GM12878 (cell line): ENCODE measurements around the gene RAB37. TPM values are rescaled to one million over a fixed set of nuclear protein-coding genes. Genes with fewer than 3 reads are reported as not detected.

Experiments
- ATAC-seq: fragments of 200-7000 bp; cut with Tn5 transposase; 3 replicates; pipeline ENCODE4 v1.9.1; 2020; ENCODE audit warnings: mild to moderate bottlenecking, moderate library complexity
- BruUV-seq: library from RNA; stranded (reverse); fragments of 400-500 nt; replicated peaks from 2 replicates; lab custom pipeline; 2021; lab: Mats Ljungman, UMichigan
- CTCF ChIA-PET: fragments of 300-600 bp; sonication (Branson Sonifier 250); formaldehyde crosslinking; extraction: SDS; loops from one replicate; lab custom pipeline; 2021; ENCODE audit warnings: inconsistent platforms; lab: Yijun Ruan, JAX
- POLR2A ChIA-PET: fragments of 350-600 bp; formaldehyde crosslinking; extraction: SDS; loops from one replicate; lab custom pipeline; 2021; ENCODE audit warnings: inconsistent platforms; lab: Charles Lee
- RAD21 ChIA-PET: fragments of 300-600 bp; sonication (Branson Sonifier 250); formaldehyde crosslinking; loops from one replicate; lab custom pipeline; 2023; ENCODE audit warnings: antibody characterized with exemption; ENCODE audit not compliant: unreplicated experiment; lab: Charles Lee
- SMC1A ChIA-PET: fragments of 300-600 bp; sonication (Branson Sonifier 250); formaldehyde crosslinking; loops from one replicate; lab custom pipeline; 2023; ENCODE audit not compliant: unreplicated experiment, uncharacterized antibody; lab: Charles Lee
- DNase-seq: peaks from one replicate; pipeline ENCODE4 v3.0.0-alpha.2; 2011; ENCODE audit warnings: low read depth, low spot score
- FAIRE-seq: peaks from 3 replicates; lab custom pipeline; 2011; peaks lifted over from hg19 to GRCh38; lab: Jason Lieb, UNC
- H2AFZ ChIP-seq: 2 replicates; pipeline ENCODE4 v1.6.0; 2011; ENCODE audit warnings: low read depth, low read length, control low read depth; ENCODE audit not compliant: control insufficient read depth
- H3K27ac ChIP-seq: 2 replicates; pipeline ENCODE4 v1.5.1; 2011; ENCODE audit warnings: control low read depth; ENCODE audit not compliant: control insufficient read depth, insufficient read depth
- H3K27me3 ChIP-seq, 2 experiments: replicated peaks in 1 of 2; 2 replicates each; pipeline versions ENCODE4 v1.6.0 to v1.6.1; 2011; ENCODE audit warnings: low read length in 1 of 2; ENCODE audit not compliant: control insufficient read depth in 2 of 2, insufficient read depth in 2 of 2
- H3K36me3 ChIP-seq, 2 experiments: 2 replicates each; pipeline ENCODE4 v1.5.1; 2011; ENCODE audit warnings: low read length in 1 of 2; ENCODE audit not compliant: control insufficient read depth in 2 of 2, insufficient read depth in 2 of 2
- H3K4me1 ChIP-seq: 2 replicates; pipeline ENCODE4 v1.6.1; 2011; ENCODE audit warnings: mild to moderate bottlenecking, low read length, moderate library complexity, mixed read lengths; ENCODE audit not compliant: control insufficient read depth, insufficient read depth
- H3K4me2 ChIP-seq: 2 replicates; pipeline ENCODE4 v1.6.0; 2011; ENCODE audit warnings: control low read depth; ENCODE audit not compliant: control insufficient read depth, insufficient read depth
- H3K4me3 ChIP-seq: fragments of 200-600 bp; sonication (generic); 2 replicates; pipeline ENCODE4 v1.5.1; 2016
- H3K79me2 ChIP-seq: 2 replicates; pipeline ENCODE4 v1.6.0; 2011; ENCODE audit warnings: low read length; ENCODE audit not compliant: control insufficient read depth, insufficient read depth
- H3K9ac ChIP-seq: 2 replicates; pipeline ENCODE4 v1.8.0; 2011; ENCODE audit warnings: low read length, control low read depth, mixed read lengths; ENCODE audit not compliant: control insufficient read depth, insufficient read depth
- H3K9me3 ChIP-seq: replicated peaks from 3 replicates; pipeline ENCODE4 v1.5.1; 2011; ENCODE audit warnings: mild to moderate bottlenecking, low read length; ENCODE audit not compliant: control insufficient read depth, insufficient read depth
- H4K20me1 ChIP-seq: 2 replicates; pipeline ENCODE4 v1.6.0; 2011; ENCODE audit not compliant: control insufficient read depth, insufficient read depth
- BHLHE40 ChIP-seq, 2 experiments: fragments of 450-650 bp in 1 of 2; IDR thresholded peaks; 2 replicates each; pipeline ENCODE4 v1.6.1; 2011 to 2017; ENCODE audit warnings: low read depth in 2 of 2, borderline replicate concordance in 1 of 2, improper control_type of control experiment in 1 of 2, low read length in 1 of 2, mild to moderate bottlenecking in 1 of 2
- E2F4 ChIP-seq: IDR thresholded peaks from 2 replicates; pipeline ENCODE4 v1.6.1; 2012; ENCODE audit warnings: low read depth, low read length, improper control_type of control experiment
- FOXM1 ChIP-seq: IDR thresholded peaks from 2 replicates; pipeline ENCODE4 v1.6.1; 2012; ENCODE audit warnings: low read depth, mild to moderate bottlenecking, inconsistent platforms, low read length, moderate library complexity
- IKZF1 ChIP-seq: fragments of 450-650 bp; conservative IDR thresholded peaks from 2 replicates; pipeline ENCODE4 v1.6.1; 2017; ENCODE audit warnings: antibody characterized with exemption, mild to moderate bottlenecking
- IKZF2 ChIP-seq, 2 experiments: fragments of 450-650 bp; IDR thresholded peaks; 2 replicates each; pipeline ENCODE4 v1.6.1; 2017; ENCODE audit warnings: mild to moderate bottlenecking in 2 of 2, moderate library complexity in 2 of 2
- MTA2 ChIP-seq: fragments of 450-650 bp; IDR thresholded peaks from 2 replicates; pipeline ENCODE4 v1.6.1; 2016; ENCODE audit warnings: low read depth, mild to moderate bottlenecking, moderate library complexity
- NR2F1 ChIP-seq: fragments of 450-650 bp; conservative IDR thresholded peaks from 2 replicates; pipeline ENCODE4 v1.6.1; 2017; ENCODE audit warnings: mild to moderate bottlenecking
- RUNX3 ChIP-seq: IDR thresholded peaks from 2 replicates; pipeline ENCODE4 v1.6.1; 2012; ENCODE audit warnings: low read length, inconsistent platforms
- TCF7 ChIP-seq: IDR thresholded peaks from 2 replicates; pipeline ENCODE4 v1.6.1; 2014; ENCODE audit warnings: antibody characterized with exemption, borderline replicate concordance
- ZNF207 ChIP-seq: fragments of 450-650 bp; IDR thresholded peaks from 2 replicates; pipeline ENCODE4 v1.6.1; 2014; ENCODE audit warnings: antibody characterized with exemption, mild to moderate bottlenecking, borderline replicate concordance
- WGBS: methylation state at CpG from one replicate; pipeline ENCODE4 v1.1.6; 2016; ENCODE audit warnings: low lambda C conversion rate; ENCODE audit not compliant: insufficient replicate concordance, insufficient coverage; ENCODE audit errors: missing lambda C conversion rate; 5-methylcytosine and 5-hydroxymethylcytosine counted together
- in situ Hi-C: fragments of 300-500 bp; cut with MboI; formaldehyde crosslinking; loops from 9 replicates; pipeline ENCODE4 v1.14.3; 2018; ENCODE audit warnings: mixed read lengths
- intact Hi-C: fragments of 100-400 bp; cut with micrococcal nuclease; formaldehyde crosslinking; loops from one replicate; pipeline ENCODE4 v1.14.2; 2022; ENCODE audit not compliant: unreplicated experiment
- polyA plus RNA-seq, 11 experiments: library from polyadenylated mRNA; depleted of rRNA in 4 of 11; unstranded in 6 of 11; stranded (reverse) in 5 of 11; fragments of >200 nt; fragmentation: Nextera tagmentation in 4 of 11; fragmentation: Illumina TruSeq in 1 of 11; extraction: Ambion mirVana in 4 of 11; extraction: Trizol in 1 of 11; gene quantifications; 1 replicate in 1 of 11; 2 replicates in 10 of 11; pipeline versions ENCODE4 v1.2.1 to v1.2.3, GENCODE V29; 2011 to 2016; ENCODE audit warnings: inconsistent platforms in 2 of 11, missing spikeins in 2 of 11, low read depth in 1 of 11
- total RNA-seq, 4 experiments: library from RNA; depleted of rRNA in 3 of 4; stranded (reverse); fragments of >200 nt in 3 of 4; fragmentation: Illumina TruSeq in 1 of 4; extraction: Trizol in 1 of 4; gene quantifications; 2 replicates each; pipeline versions ENCODE4 v1.2.1 to v1.2.3, GENCODE V29; 2013 to 2021

The RAB37 gene
- total and polyA plus RNA-seq, 10 of the 15 experiments (the other 5 are each of a cell fraction or from before 2014, with no cell fraction given) = 0.48 to 5.6 (median 1.7) TPM

GRCh38 chr17:74730491-74731346 is 6.3 kb upstream of the RAB37 start:
- no peaks in the 10 kb centered on the region; the same call in 2 of the 3 replicates for H3K9me3 ChIP-seq
- no peak overlapping the region for H2AFZ ChIP-seq
- ChIA-PET SMC1A (no interaction called here), CTCF (no interaction called here)
- no peak overlapping the region for H3K9ac ChIP-seq
- no peaks in the 10 kb centered on the region for H3K27me3 ChIP-seq
- H3K4me2 ChIP-seq = no peak overlapping the region
- no peak for FAIRE-seq
- TF ChIP-seq NR2F1 (peak; percentile 66), E2F4 (no peak), FOXM1 (no peak), IKZF1 (peak; percentile 43; the same call in 1 of the 2 replicates), MTA2 (peak; percentile 24; the same call in 1 of the 2 replicates), IKZF2 (IDR thresholded peaks at IDR 0.05) (peak; percentile 50 to 64; a peak in 2 of 4 replicates), ZNF207 (no peak), TCF7 (no peak), BHLHE40 (IDR thresholded peaks at IDR 0.05; ENCODE audit: borderline replicate concordance in 1 of 2, low read depth in 2 of 2, low read length in 1 of 2) (peak; percentile 84 to 87), RUNX3 (peak; percentile 71)
- TF ChIP-seq, all 136 proteins: peak for 6
- Histone ChIP-seq H3K4me1 (peaks cover 11% of the 10 kb centered on the region), H3K27ac (no peak overlapping the region), H4K20me1 (no peaks in the 10 kb centered on the region), H3K79me2 (no peaks in the 10 kb centered on the region), H3K36me3 (no peaks in the 10 kb centered on the region), H3K4me3 (no peak overlapping the region)
- ATAC-seq = peak; percentile 72
- BruUV-seq = no TSS peak
- RAD21 ChIA-PET = no interaction called here
- in situ Hi-C loops = no loop called here
- POLR2A ChIA-PET = no interaction called here
- intact Hi-C loops = no loop called here
- no peak for DNase-seq
- 20% methylated on average over 16 of the region's 16 CpGs for WGBS
